Lower leg skin (tissue), 4 donors: Measurements from ENCODE around the gene CSF3R. TPM values are rescaled to one million over a fixed set of nuclear protein-coding genes. Genes with fewer than 3 reads are reported as not detected.
"Not testable (repeated sequence)": the region's sequence is repeated elsewhere in the genome, so short reads cannot be mapped to it uniquely, and the experiment has no call there.

ENCODE experiments used
- DNase-seq, 2 donors: peaks; one replicate each; pipeline ENCODE4 v3.0.0-alpha.2; 2019; ENCODE audit warnings: low spot score in 2 of 2
- H3K4me3 ChIP-seq: fragments of 200-600 bp; sonication (generic); 2 replicates; pipeline ENCODE4 v1.5.1; 2017; ENCODE audit warnings: mild to moderate bottlenecking, low read depth; ENCODE audit not compliant: poor library complexity, severe bottlenecking
- CTCF ChIP-seq, 3 donors: fragments of 450-650 bp; IDR thresholded peaks; one replicate each; pipeline ENCODE4 v1.5.1; 2016; ENCODE audit warnings: antibody characterized with exemption in 3 of 3, mild to moderate bottlenecking in 3 of 3, moderate library complexity in 2 of 3
- POLR2A ChIP-seq, 2 donors: fragments of 450-650 bp; IDR thresholded peaks; one replicate each; pipeline ENCODE4 v1.6.1; 2016 to 2017; ENCODE audit warnings: antibody characterized with exemption in 2 of 2, mild to moderate bottlenecking in 1 of 2, moderate library complexity in 1 of 2
- WGBS, 2 donors: methylation state at CpG; one replicate each; pipeline ENCODE4 v1.1.5; 2018; 5-methylcytosine and 5-hydroxymethylcytosine counted together
- intact Hi-C: fragments of 100-400 bp; cut with DNase I; formaldehyde crosslinking; loops from one replicate; pipeline ENCODE4 v1.15.0; 2023; ENCODE audit warnings: low total_unique reads
- total RNA-seq, 4 donors: library from RNA; depleted of rRNA; stranded (reverse); fragments of >200 nt; gene quantifications; one replicate each; pipeline ENCODE4 v1.1.0, GENCODE V29; 2016

CSF3R gene
- total RNA-seq, 4 donors from 2014 or later = 0.69 to 3.1 (median 2.3) TPM

GRCh38 chr1:36492491-36492890, 9.8 kb upstream of the CSF3R start:
- no peak for DNase-seq
- TF ChIP-seq CTCF (IDR thresholded peaks at IDR 0.05) = no peak
- TF ChIP-seq POLR2A (IDR thresholded peaks at IDR 0.05) = no peak
- no peak overlapping the region for H3K4me3 ChIP-seq
- intact Hi-C loops = no loop called here
- WGBS, 2 donors = 35 to 46% methylated on average over 9 of the region's 9 CpGs

- intact Hi-C loops, H3K4me3 ChIP-seq, DNase-seq: not testable (repeated sequence)
- 65 to 70% methylated on average over 10 of the region's 10 CpGs for WGBS, 2 donors
Measured at GRCh38 chr1:36489258-36490051, 6.7 kb upstream of the CSF3R start.

- intact Hi-C loops = no loop called here
- TF ChIP-seq CTCF (IDR thresholded peaks at IDR 0.05) (no peak), POLR2A (IDR thresholded peaks at IDR 0.05) (no peak)
- no peak overlapping the region for H3K4me3 ChIP-seq
- 79 to 81% methylated on average over 3 of the region's 3 CpGs for WGBS, 2 donors
- no peak for DNase-seq
Measured at GRCh38 chr1:36487906-36488305, 5.2 kb upstream of the CSF3R start.

- intact Hi-C loops, DNase-seq, H3K4me3 ChIP-seq: not testable (repeated sequence)
- 93 to 97% methylated on average over 9 of the region's 9 CpGs for WGBS, 2 donors
Measured at GRCh38 chr1:36487336-36487725, 4.6 kb upstream of the CSF3R start.

- DNase-seq = peak in 1 of 2 donors; percentile 35
- WGBS, 2 donors = 66 to 68% methylated on average over 17 of the region's 17 CpGs
- intact Hi-C loops = no loop called here
- no peak overlapping the region for H3K4me3 ChIP-seq
- no peak for TF ChIP-seq CTCF (IDR thresholded peaks at IDR 0.05)
- TF ChIP-seq POLR2A (IDR thresholded peaks at IDR 0.05) = no peak
Measured at GRCh38 chr1:36486439-36487335, 4.0 kb upstream of the CSF3R start.

GRCh38 chr1:36486093-36486438, 3.4 kb upstream of the CSF3R start:
- TF ChIP-seq POLR2A (IDR thresholded peaks at IDR 0.05) = no peak
- TF ChIP-seq CTCF (IDR thresholded peaks at IDR 0.05) = no peak
- no peak overlapping the region for H3K4me3 ChIP-seq
- intact Hi-C loops = no loop called here
- DNase-seq = no peak
- WGBS, 2 donors = 90 to 94% methylated on average over 2 of the region's 2 CpGs
